Posterior vena cava (tissue), 2 donors: ENCODE data around the gene ZNF330. TPM values are rescaled to one million over a fixed set of nuclear protein-coding genes. Genes with fewer than 3 reads are reported as not detected.
"Not testable (repeated sequence)": the region's sequence is repeated elsewhere in the genome, so short reads cannot be mapped to it uniquely, and the experiment has no call there.

Experiments
- DNase-seq: peaks from one replicate; pipeline ENCODE4 v3.0.0-alpha.2; 2020; ENCODE audit warnings: low spot score
- intact Hi-C, 2 donors: fragments of 100-400 bp; cut with DNase I; formaldehyde crosslinking; loops; one replicate each; pipeline versions ENCODE4 v1.14.1 to v1.14.2; 2022 to 2023
- long read RNA-seq, 2 donors: library from polyadenylated mRNA; unstranded; transcript quantifications; one replicate each; pipeline ENCODE4 v2.0.0, GENCODE V29; 2020 to 2021
- total RNA-seq, 2 donors: library from RNA; stranded (reverse); fragmentation: NEBNext Ultra II Directional; extraction: Animal tissue kit (Norgen Biotek cat#: 25700); gene quantifications; one replicate each; pipeline ENCODE4 v1.2.1, GENCODE V29; 2021
- donor health status: DM: yes; HTN: yes; CAD: no.
- donor health status: DM: yes; HTN: yes; CAD: no.

The ZNF330 gene
- total RNA-seq: 10 to 100 TPM; 27.9 to 38.9 TPM
- long read RNA-seq, donor 1, partial matches to known transcripts: 0 of 1 reads
- long read RNA-seq, donor 1, other reads (novel, unspliced or antisense): 1 of 1 reads
- long read RNA-seq, donor 2, partial matches to known transcripts: 1 of 1 reads
- long read RNA-seq, donor 2, other reads (novel, unspliced or antisense): 0 of 1 reads

DNA sequence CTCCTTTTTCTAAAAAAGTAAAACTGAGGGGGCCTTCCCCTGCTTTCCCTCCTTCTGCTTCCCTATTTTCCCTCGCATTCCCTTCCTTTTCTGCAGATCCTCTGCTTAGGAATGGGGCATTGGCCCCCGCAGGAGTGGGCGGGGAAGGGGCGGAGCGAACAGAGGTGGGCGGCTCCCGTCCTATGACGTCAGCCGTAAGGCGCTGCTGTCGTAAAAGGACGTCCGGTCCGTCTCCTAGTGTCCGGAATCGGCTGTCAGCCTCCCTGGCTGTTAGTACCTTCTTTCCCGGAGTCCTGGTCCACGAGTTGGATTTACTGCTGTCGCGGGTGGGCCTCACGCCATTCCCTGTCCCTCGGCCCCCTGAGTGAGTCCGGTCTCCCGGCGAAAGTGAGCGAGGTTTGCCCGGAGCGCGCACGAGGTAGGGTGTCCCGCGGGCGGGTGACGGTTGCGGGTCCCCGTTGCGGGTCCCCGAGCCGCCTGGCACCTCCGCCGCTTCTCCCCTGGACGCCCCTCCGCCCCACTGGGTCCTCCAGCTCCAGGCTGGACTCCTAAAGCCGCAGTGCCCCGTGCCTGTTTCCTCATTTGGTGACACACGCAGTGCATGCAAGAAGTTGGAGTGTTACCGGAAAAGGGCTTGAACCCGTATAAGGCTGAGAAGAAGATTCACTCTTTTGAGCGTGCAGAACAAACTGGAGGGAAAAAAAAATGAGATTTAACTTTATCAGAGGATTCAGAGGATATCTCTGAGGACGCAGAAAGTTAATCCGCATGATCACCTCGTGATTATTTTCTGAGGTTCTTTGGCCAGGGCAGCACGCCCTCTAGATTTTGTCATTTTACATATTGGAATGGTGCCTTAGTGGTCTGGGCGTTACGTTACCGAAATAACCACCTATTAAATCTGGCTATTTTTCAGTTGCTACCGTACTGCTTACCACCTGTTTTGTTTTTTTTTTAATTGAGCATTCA lies at the start of gene ZNF330:
Gene ZNF330, plus strand, starts transcription at position 205 of the 969 bp plus-strand sequence. CDS start 1,477 bp downstream, outside the sequence.
- DNase-seq: peak; percentile 98

GRCh38 chr4:141174457-141174856 lies 46.2 kb upstream of the ZNF330 start:
- intact Hi-C loops: no loop called here
- no peak for DNase-seq

More for the DNA sequence above, at the start of gene ZNF330:
- intact Hi-C loops: no loop called here

DNA sequence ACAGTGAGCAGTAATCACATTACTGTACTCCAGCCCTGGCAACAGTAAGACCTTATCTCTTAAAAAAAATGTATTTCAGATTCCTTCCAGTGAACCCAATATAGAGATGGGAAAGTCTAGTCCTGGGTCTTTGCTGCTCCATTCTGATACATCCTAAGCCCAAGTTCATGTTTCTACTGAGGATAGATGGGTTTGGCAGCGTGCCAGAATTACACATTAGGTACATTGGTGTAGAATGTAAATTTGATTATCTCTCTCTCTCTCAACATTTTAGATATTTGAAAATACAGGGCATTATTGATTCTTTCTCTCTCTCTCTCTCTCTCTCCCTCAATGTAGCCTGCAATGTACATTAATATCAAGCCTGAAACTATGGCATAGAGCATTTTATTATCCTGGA lies 43.5 kb upstream of the ZNF330 start:
- no peak for DNase-seq
- intact Hi-C loops: no loop called here

DNA sequence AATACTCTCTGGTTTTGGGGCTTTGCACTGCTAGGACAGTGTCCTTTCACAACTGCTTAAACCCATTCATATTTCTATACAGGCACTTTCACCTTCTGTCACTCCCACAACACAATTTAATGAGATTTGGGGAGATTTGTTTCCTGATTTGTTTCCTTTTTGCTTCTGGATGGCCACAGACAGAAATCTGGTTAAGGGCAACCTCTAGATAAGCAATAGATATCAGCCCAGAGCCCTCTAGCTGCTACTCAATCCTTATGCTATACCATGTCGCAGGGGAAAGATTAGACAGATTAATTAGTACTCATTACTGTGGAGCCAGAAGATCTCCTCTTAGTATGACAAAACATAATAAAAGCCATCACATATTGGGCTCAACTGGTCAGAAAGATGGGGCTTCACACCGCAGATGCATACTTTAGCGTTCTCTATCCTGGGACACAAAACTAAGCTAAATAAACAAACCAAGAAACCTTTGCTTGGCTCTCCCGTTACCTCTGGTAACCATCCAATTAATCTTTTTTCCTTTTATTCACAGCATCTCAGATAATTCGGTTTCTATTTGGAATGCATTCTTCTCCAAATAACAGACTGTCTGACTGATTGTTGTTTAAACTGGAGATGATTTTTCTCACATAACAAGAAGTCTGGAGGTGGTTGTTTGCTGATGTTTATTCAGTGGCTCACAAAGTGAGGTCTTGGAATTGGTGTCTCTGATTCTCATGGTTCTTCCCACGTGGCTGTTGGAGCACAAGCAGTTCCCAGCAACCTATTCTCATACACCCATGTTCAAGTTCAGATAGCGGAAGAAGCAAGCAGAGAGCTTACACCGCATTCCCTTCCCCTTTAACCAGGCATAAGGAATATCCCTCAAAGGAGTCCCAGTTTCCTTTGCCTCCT lies 41.0 kb upstream of the ZNF330 start:
- intact Hi-C loops: no loop called here
- DNase-seq: no peak

- intact Hi-C loops: no loop called here
- no peak for DNase-seq
Measured at GRCh38 chr4:141180991-141181761, 39.5 kb upstream of the ZNF330 start.

GRCh38 chr4:141183491-141183890 lies 37.2 kb upstream of the ZNF330 start:
- DNase-seq, intact Hi-C loops: not testable (repeated sequence)

DNA sequence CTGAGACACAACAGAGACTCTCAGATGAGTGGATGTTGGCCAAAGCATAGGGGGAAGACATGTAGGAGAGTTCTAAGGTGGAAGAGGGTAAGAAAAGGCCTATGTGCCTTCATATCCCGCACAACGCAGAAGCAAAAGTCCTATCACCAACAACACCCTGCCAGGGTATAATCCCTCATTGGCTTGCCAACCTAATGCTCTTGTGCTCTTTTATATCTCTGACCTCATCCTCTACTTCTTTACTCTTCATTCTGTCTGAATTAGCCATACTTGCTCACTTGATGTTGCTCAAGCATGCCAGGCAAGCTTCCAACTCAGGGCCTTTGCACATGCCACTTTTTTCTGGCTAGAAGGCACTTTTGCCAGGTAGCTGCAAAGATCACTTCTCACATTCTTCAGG lies 28.1 kb upstream of the ZNF330 start:
- intact Hi-C loops: no loop called here
- no peak for DNase-seq

DNA sequence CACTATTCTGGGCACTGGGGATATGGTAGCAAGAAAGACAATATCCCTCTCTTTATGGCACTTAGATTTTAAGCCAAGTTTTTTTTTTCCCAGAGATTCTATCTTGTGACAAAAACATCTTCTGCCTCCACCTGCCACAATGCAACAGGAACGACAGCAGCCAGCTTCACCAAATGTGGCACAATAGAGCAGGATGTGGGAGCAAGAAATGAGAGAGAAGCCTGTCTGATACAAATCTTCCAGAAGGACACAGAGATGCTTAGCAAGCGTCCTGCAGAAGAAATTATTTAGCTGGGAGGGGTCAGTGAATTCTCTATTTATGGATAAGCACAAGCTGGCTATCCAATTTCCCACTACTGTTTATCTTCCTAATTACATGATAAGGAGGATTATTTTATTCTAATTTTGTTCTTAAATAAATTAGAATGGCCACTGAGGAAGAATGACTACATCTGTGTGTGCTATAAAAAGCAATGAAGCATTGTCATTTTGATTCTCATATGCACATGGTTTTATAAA lies 27.1 kb upstream of the ZNF330 start:
- intact Hi-C loops: no loop called here
- DNase-seq: no peak

DNA sequence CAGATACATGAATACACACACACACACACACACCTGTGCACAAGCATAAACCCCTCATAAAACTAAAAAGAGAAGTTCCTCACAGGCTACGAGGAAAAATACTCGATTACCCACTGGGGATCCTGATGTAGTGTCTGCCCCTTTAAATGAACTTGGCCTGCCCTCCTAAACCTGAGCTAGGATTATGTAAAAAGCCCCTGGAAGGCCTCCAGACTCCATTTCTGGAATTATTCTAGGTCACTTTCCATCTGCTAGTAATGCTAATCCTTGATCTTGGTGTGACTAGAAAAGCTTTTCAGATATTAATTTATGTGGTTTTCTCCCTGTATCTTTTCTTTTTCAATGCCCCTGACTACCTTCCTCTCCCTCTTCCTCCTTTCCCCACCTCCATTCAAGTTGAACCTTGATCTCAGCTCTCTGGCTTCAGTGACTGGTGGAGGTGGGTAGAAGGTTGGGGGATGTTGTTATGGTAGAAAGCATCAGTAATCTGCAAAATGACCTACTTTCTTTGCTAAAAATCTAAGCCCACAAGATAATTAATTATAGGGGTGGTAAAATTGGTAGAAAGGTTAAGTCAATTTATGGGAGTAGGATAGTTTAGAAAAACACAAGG lies 25.5 kb upstream of the ZNF330 start:
- no peak for DNase-seq
- intact Hi-C loops: no loop called here

- no peak for DNase-seq
- intact Hi-C loops: no loop called here
Measured at GRCh38 chr4:141196227-141196933, 24.3 kb upstream of the ZNF330 start.

DNA sequence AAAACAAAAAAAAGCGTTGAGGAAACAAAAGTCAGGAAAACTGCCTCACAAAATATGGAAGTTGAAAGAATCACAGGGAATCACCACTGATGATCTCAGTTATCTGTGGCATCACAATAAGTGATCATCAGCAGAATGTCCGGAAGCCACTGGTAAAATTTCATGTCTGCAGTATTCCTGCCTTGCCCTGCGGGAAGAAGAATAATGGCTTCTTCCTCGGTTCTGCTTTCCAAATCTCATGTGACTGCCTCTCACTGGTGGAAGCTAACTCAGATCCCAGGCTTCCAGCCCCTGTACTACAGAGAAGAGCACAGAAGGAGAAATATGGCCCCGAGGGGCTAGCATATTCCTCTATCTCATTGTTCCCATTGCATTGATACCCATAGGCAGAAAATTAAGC lies 12.7 kb upstream of the ZNF330 start:
- no peak for DNase-seq
- intact Hi-C loops: loop anchor here in 1 of 2 donors (2.0 kb wide), 1 partner anchor 45 kb away; no protein-coding TSS in a partner anchor

DNA sequence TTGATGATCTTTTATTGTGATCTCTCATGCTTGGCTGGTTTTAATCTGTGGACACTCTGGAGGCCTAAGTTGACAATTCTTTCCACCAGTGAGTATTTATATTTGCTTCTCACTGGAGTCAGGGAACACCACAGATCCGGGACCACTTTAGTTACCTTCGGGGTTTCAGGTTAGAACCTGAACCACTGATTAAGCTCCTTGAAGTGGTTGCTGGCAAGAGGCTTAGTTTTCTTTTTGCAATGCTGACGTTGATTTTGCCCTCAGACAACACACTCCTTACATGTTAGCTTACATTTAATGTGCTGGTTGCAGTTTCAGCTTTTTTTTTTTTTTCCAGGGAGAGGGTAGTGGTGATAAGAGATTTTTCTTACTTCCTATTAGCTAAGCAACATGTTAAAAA lies 10.5 kb upstream of the ZNF330 start:
- no peak for DNase-seq
- intact Hi-C loops: no loop called here

DNA sequence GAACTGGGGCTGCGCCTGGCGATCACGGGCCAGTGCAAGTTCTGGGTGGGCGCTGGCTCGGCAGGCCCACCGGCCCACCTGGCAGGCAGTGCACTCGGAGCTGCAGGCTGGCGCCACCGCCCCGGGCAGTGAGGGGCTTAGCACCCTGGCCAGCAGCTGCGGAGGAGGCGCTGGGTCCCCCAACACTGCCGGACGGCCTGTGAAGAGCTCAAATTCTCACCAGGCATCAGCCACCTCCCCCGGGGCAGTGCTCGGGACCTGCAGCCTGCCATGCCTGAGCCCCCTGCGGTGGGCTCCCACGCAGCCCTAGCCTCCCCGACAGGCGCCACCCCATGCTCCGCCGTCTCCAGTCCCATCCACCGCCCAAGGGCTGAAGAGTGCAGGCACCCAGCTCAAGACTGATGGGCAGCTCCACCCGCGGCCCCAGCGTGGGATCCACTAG lies 7.1 kb upstream of the ZNF330 start:
- intact Hi-C loops: no loop called here
- DNase-seq: no peak

DNA sequence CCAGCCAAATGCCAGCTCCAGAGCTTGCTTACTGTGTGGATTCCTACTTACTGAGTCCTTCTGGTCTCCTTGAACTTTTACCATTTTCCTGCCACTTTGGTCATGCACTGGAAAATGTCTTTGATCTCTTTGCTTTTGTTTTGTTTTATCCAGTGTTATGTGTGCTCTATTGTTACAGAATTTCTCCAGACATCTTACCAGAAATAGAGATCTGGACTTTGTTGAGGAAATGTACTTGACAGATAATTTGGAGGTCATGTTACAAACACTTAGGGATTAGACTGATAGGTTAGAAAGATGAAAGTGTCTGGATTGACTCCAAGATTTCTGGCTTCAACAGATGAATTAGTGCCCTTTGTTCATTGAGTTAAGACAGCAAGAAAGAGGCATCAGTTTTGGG lies 5.7 kb upstream of the ZNF330 start:
- intact Hi-C loops: no loop called here
- no peak for DNase-seq

DNA sequence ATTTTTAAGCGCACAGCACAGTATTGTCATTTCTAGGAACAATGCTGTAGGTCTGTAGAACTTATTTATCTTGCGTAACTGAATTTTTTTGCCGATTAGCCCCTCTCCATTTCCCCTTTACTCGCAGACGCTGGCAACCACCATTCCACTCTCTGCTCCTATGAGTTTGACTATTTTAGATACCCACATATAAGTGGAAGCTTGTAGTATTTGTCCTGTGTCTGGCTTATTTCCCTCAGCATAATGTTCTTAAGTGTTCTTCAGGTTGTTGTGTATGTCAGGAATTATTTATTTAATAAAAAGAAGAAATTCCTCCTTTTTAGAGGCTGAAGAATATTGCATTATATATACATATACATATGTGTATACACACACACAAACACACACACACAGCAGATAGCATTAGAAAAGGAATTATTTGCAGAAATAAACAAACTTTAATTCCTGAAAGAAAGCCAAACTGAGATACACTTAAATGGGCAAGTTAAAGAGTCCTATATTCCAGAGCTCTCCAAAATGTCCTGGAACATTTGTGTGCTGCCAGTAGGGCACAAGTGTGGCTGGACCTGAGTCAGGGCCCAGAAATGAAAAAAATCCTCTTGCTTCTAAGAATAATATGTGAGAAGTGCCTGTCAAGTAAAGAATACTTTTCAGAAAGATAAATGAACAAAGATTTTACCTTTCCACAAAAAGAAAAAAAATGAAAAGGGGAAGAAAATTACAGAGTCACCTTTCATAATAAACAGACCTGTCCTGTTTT lies 4.5 kb upstream of the ZNF330 start:
- no peak for DNase-seq
- intact Hi-C loops: no loop called here

GRCh38 chr4:141220271-141220670 lies 424 bp upstream of the ZNF330 start:
- DNase-seq: no peak
- intact Hi-C loops: no loop called here

DNA sequence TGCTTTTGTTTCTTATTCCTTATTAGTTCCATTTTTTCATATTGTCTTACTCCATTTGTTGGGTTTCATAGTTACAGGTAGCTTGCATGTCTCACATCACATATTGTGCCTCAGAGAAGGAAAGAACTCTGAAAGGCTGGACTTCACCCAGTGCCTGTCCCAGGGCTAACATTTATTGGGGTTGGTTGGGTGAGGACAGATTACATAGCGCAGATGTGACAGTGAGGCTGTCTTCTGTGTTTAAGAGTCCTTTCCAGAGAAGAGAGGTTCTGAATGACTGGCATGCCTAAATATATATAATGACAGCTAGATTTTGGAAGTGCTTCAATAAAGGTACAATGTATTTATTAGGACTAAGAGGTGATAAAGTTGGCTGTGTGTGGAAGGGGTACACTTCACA lies 2.7 kb downstream of the ZNF330 start:
- intact Hi-C loops: no loop called here

More for the DNA sequence above, 2.7 kb downstream of the ZNF330 start:
- DNase-seq: no peak
